Osteoblast (primary cell): ENCODE results near the gene CEACAM20. TPM values are rescaled to one million over a fixed set of nuclear protein-coding genes. Genes with fewer than 3 reads are reported as not detected.
"Not testable (repeated sequence)": the region's sequence is repeated elsewhere in the genome, so short reads cannot be mapped to it uniquely, and the experiment has no call there.

Experiments
- DNase-seq: peaks from one replicate; pipeline ENCODE4 v3.0.0; 2011; ENCODE audit warnings: low spot score, mixed read lengths; ENCODE audit not compliant: insufficient read length; ENCODE audit errors: missing footprints
- H2AFZ ChIP-seq: 2 replicates; pipeline ENCODE4 v1.6.0; 2011; ENCODE audit warnings: mild to moderate bottlenecking, low read length
- H3K27ac ChIP-seq: 2 replicates; pipeline ENCODE4 v1.5.1; 2011; ENCODE audit warnings: mild to moderate bottlenecking, low read depth, low read length, moderate library complexity
- H3K27me3 ChIP-seq: 2 replicates; pipeline ENCODE4 v1.6.0; 2012; ENCODE audit warnings: mild to moderate bottlenecking, control low read depth, inconsistent platforms, low read length, moderate library complexity; ENCODE audit not compliant: insufficient read depth
- H3K36me3 ChIP-seq: 2 replicates; pipeline ENCODE4 v1.5.1; 2011; ENCODE audit warnings: mild to moderate bottlenecking, low read length, control low read depth, moderate library complexity; ENCODE audit not compliant: insufficient read depth
- H3K4me1 ChIP-seq: 2 replicates; pipeline ENCODE4 v1.5.1; 2011; ENCODE audit warnings: mild to moderate bottlenecking, low read length, control low read depth, moderate library complexity; ENCODE audit not compliant: insufficient read depth
- H3K4me2 ChIP-seq: 2 replicates; pipeline ENCODE4 v1.6.0; 2011; ENCODE audit warnings: mild to moderate bottlenecking, low read length; ENCODE audit not compliant: insufficient read depth
- H3K4me3 ChIP-seq: fragments of 200-600 bp; sonication (generic); 3 replicates; pipeline ENCODE4 v1.5.1; 2012; ENCODE audit warnings: mild to moderate bottlenecking, low read length, inconsistent platforms; ENCODE audit not compliant: insufficient read depth
- H3K79me2 ChIP-seq: 2 replicates; pipeline ENCODE4 v1.6.0; 2012; ENCODE audit warnings: mild to moderate bottlenecking, low read length, control low read depth, inconsistent platforms; ENCODE audit not compliant: insufficient read depth
- H3K9me3 ChIP-seq: 2 replicates; pipeline ENCODE4 v1.5.1; 2011; ENCODE audit warnings: low read depth, low read length, control low read depth
- H4K20me1 ChIP-seq: 2 replicates; pipeline ENCODE4 v1.6.0; 2012; ENCODE audit warnings: mild to moderate bottlenecking, low read length, control low read depth; ENCODE audit not compliant: insufficient read depth
- total RNA-seq: library from RNA; depleted of rRNA; stranded (reverse); fragments of >200 nt; gene quantifications from 2 replicates; pipeline ENCODE4 v1.2.3, GENCODE V29; 2012
- TF ChIP-seq, protein P1 (sequence below): IDR thresholded peaks from 2 replicates; pipeline ENCODE4 v1.5.1; 2011; ENCODE audit warnings: mild to moderate bottlenecking, low read depth, low read length, moderate library complexity; ENCODE audit errors: extremely low read depth

The CEACAM20 gene
- total RNA-seq, 1 donor, result not detected

GRCh38 chr19:44566984-44567383 is 37.5 kb upstream of the CEACAM20 start:
- no peak overlapping the region for H3K4me3 ChIP-seq
- H3K4me2 ChIP-seq, result no peak overlapping the region
- no peaks in the 10 kb centered on the region for H4K20me1 ChIP-seq
- H2AFZ ChIP-seq, result no peak overlapping the region
- no peaks in the 10 kb centered on the region for H3K79me2 ChIP-seq
- no peak for DNase-seq
- no peaks in the 10 kb centered on the region for H3K9me3 ChIP-seq
- TF ChIP-seq, protein P1, sequence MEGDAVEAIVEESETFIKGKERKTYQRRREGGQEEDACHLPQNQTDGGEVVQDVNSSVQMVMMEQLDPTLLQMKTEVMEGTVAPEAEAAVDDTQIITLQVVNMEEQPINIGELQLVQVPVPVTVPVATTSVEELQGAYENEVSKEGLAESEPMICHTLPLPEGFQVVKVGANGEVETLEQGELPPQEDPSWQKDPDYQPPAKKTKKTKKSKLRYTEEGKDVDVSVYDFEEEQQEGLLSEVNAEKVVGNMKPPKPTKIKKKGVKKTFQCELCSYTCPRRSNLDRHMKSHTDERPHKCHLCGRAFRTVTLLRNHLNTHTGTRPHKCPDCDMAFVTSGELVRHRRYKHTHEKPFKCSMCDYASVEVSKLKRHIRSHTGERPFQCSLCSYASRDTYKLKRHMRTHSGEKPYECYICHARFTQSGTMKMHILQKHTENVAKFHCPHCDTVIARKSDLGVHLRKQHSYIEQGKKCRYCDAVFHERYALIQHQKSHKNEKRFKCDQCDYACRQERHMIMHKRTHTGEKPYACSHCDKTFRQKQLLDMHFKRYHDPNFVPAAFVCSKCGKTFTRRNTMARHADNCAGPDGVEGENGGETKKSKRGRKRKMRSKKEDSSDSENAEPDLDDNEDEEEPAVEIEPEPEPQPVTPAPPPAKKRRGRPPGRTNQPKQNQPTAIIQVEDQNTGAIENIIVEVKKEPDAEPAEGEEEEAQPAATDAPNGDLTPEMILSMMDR, result no peak
- no peaks in the 10 kb centered on the region for H3K4me1 ChIP-seq
- no peak overlapping the region for H3K27ac ChIP-seq
- H3K27me3 ChIP-seq, result peaks cover 21% of the 10 kb centered on the region
- no peaks in the 10 kb centered on the region for H3K36me3 ChIP-seq

DNA sequence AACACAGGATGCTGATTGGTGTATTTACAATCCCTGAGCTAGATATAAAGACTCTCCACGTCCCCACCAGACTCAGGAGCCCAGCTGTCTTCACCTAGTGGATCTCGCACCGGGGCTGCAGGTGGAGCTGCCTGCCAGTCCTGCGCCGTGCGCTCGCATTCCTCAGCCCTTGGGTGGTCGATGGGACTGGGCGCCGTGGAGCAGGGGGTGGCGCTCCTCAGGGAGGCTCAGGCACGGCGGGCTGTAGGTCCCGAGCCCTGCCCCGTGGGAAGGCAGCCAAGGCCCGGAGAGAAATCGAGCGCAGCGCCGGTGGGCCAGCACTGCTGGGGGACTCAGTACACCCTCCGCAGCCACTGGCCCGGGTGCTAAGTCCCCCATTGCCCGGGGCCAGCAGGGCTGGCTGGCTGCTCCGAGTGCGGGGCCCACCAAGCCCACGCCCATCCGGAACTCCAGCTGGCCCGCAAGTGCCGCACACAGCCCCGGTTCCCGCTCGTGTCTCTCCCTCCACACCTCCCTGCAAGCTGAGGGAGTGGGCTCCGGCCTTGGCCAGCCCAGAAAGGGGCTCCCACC is 33.7 kb upstream of the CEACAM20 start:
- H3K36me3 ChIP-seq, H2AFZ ChIP-seq, H3K4me1 ChIP-seq, H3K79me2 ChIP-seq, H3K4me2 ChIP-seq, H3K4me3 ChIP-seq, H4K20me1 ChIP-seq, DNase-seq, H3K27ac ChIP-seq, H3K9me3 ChIP-seq: not testable (repeated sequence)
- H3K27me3 ChIP-seq, result peaks cover 30% of the 10 kb centered on the region

- no peaks in the 10 kb centered on the region for H4K20me1 ChIP-seq
- no peaks in the 10 kb centered on the region for H3K36me3 ChIP-seq
These were observed 28.5 kb upstream of the CEACAM20 start for GRCh38 chr19:44557933-44558332.

DNA sequence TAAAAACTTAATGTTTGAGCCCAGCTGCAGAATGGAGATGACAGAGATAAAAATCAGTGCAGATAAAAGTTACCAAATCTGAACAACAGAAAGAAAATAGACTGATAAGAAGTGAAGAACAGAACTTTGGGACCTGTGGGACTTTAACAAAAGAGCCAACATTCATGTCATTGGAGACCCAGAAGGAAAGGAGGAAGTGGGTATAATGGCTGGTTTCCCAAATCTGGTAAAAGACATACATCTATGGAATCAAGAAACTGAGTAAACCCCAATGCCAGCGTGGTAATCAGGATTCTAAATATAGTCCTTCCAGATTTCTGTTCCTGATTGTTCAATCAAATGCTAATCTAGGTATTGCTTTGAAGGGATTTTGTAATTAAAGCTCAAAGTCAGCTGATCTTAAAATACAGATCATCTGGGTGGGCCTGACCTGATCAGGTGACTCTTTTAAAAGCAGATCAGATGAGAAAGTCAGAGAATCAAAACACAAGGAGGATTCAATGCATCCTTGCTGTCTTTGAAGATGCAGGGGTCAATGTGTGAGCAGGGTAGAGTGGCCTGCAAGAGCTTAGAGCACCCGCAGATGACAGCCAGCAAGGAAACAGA is 25.3 kb upstream of the CEACAM20 start:
- H3K27ac ChIP-seq, result no peak overlapping the region
- no peaks in the 10 kb centered on the region for H4K20me1 ChIP-seq
- H2AFZ ChIP-seq, result no peak overlapping the region
- DNase-seq, result no peak
- no peak overlapping the region for H3K4me3 ChIP-seq
- no peaks in the 10 kb centered on the region for H3K79me2 ChIP-seq
- no peaks in the 10 kb centered on the region for H3K27me3 ChIP-seq
- H3K36me3 ChIP-seq, result no peaks in the 10 kb centered on the region
- no peak overlapping the region for H3K4me2 ChIP-seq
- TF ChIP-seq, protein P1, result no peak
- H3K4me1 ChIP-seq, result peaks cover 4% of the 10 kb centered on the region
- H3K9me3 ChIP-seq, result no peaks in the 10 kb centered on the region

More at GRCh38 chr19:44557933-44558332, 28.5 kb upstream of the CEACAM20 start:
- H2AFZ ChIP-seq, result no peak overlapping the region
- peaks cover 4% of the 10 kb centered on the region for H3K4me1 ChIP-seq
- no peaks in the 10 kb centered on the region for H3K9me3 ChIP-seq
- H3K27ac ChIP-seq, result no peak overlapping the region
- TF ChIP-seq, protein P1, result no peak
- no peak for DNase-seq
- H3K4me3 ChIP-seq, result no peak overlapping the region
- H3K4me2 ChIP-seq, result no peak overlapping the region
- peaks cover 12% of the 10 kb centered on the region for H3K27me3 ChIP-seq
- H3K79me2 ChIP-seq, result no peaks in the 10 kb centered on the region
